Right atrium auricular region (tissue), 2 donors: ENCODE data around the gene UNC5C. TPM values are rescaled to one million over a fixed set of nuclear protein-coding genes. Genes with fewer than 3 reads are reported as not detected.

ENCODE experiments used
- DNase-seq: peaks from one replicate; pipeline ENCODE4 v3.0.0-alpha.2; 2019; ENCODE audit warnings: low spot score
- H3K27ac ChIP-seq, 2 donors: fragments of 200-600 bp; sonication (generic); 1 replicate in 1 of 2; 2 replicates in 1 of 2; pipeline ENCODE4 v1.5.1; 2016 to 2019
- H3K27me3 ChIP-seq, 2 donors: fragments of 200-600 bp; sonication (generic); one replicate each; pipeline versions ENCODE4 v1.5.1 to v1.6.0; 2017 to 2019
- H3K36me3 ChIP-seq: fragments of 200-600 bp; sonication (generic); one replicate; pipeline ENCODE4 v1.5.1; 2016
- H3K4me1 ChIP-seq, 2 donors: fragments of 200-600 bp; sonication (generic); one replicate each; pipeline versions ENCODE4 v1.5.1 to v1.6.0; 2017 to 2019
- H3K4me3 ChIP-seq, 2 donors: fragments of 200-600 bp; sonication (generic); 1 replicate in 1 of 2; 2 replicates in 1 of 2; pipeline ENCODE4 v1.5.1; 2017 to 2019; ENCODE audit warnings: mild to moderate bottlenecking in 1 of 2, moderate library complexity in 1 of 2
- H3K9me3 ChIP-seq, 2 donors: fragments of 200-600 bp; sonication (generic); one replicate each; pipeline ENCODE4 v1.5.1; 2019
- total RNA-seq, 2 donors: library from RNA; depleted of rRNA; stranded (reverse); fragments of >200 nt; gene quantifications; one replicate each; pipeline ENCODE4 v1.1.0, GENCODE V29; 2016
- TF ChIP-seq, protein P1 (sequence below), 2 donors: fragments of 200-600 bp; sonication (generic); IDR thresholded peaks; one replicate each; pipeline ENCODE4 v1.5.1; 2019; ENCODE audit warnings: antibody characterized with exemption in 2 of 2

Gene UNC5C
- total RNA-seq, 2 donors from 2014 or later: 3.8 to 4.6 TPM

DNA sequence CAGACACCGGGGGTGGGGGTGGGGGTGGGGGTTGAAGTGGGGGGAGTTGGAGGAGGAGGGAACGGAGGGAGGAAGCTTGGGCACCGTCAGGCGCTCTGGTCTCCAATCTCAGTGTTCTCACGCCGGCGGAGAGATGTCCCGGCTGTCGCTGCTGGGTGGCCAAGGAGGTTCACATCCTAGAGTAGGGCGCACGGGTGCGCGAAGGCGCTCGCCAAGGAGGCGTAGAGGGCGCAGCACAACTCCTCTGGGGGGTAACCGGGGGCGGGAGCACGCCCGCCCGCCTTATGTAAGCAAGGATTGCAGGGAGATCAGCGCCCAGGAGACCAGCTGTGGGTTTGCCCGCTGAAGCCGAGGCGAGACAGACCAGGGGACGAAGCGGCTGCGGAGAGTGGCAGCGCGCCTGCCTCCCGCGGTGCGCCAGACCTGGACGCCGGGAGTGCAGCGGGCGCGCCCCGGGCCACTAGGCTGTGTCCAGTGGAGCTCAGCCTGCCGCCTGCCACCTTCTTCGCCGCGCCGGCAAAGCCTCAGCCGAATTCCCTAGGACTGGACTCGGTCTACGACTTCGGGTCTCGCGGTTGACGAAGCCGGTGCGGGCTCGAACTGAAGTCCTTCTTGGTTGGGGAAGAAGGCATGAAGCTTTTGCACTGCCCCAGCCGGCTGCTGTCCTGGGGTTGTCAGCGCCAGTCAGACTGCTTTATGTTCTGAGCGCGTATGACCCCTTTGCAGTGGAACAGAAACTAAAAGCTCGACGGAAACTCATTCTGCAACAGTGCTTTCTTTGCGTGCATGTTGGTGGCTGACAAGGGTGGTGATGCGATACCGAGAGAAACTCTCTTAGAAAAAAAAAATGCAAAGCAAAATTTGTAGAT is 707 bp upstream of the UNC5C start:
- peak overlapping the region; percentile 81 to 86 for H3K27ac ChIP-seq
- no peaks in the 10 kb centered on the region for H3K36me3 ChIP-seq
- TF ChIP-seq, protein P1, sequence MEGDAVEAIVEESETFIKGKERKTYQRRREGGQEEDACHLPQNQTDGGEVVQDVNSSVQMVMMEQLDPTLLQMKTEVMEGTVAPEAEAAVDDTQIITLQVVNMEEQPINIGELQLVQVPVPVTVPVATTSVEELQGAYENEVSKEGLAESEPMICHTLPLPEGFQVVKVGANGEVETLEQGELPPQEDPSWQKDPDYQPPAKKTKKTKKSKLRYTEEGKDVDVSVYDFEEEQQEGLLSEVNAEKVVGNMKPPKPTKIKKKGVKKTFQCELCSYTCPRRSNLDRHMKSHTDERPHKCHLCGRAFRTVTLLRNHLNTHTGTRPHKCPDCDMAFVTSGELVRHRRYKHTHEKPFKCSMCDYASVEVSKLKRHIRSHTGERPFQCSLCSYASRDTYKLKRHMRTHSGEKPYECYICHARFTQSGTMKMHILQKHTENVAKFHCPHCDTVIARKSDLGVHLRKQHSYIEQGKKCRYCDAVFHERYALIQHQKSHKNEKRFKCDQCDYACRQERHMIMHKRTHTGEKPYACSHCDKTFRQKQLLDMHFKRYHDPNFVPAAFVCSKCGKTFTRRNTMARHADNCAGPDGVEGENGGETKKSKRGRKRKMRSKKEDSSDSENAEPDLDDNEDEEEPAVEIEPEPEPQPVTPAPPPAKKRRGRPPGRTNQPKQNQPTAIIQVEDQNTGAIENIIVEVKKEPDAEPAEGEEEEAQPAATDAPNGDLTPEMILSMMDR (IDR thresholded peaks at IDR 0.05): no peak
- no peaks in the 10 kb centered on the region for H3K9me3 ChIP-seq
- DNase-seq: peak; percentile 81
- H3K4me1 ChIP-seq: peaks cover 0 to 20% of the 10 kb centered on the region in 2 donors
- H3K4me3 ChIP-seq: peak overlapping the region; percentile 53 to 64
- peaks cover 0 to 5% of the 10 kb centered on the region in 2 donors for H3K27me3 ChIP-seq

DNA sequence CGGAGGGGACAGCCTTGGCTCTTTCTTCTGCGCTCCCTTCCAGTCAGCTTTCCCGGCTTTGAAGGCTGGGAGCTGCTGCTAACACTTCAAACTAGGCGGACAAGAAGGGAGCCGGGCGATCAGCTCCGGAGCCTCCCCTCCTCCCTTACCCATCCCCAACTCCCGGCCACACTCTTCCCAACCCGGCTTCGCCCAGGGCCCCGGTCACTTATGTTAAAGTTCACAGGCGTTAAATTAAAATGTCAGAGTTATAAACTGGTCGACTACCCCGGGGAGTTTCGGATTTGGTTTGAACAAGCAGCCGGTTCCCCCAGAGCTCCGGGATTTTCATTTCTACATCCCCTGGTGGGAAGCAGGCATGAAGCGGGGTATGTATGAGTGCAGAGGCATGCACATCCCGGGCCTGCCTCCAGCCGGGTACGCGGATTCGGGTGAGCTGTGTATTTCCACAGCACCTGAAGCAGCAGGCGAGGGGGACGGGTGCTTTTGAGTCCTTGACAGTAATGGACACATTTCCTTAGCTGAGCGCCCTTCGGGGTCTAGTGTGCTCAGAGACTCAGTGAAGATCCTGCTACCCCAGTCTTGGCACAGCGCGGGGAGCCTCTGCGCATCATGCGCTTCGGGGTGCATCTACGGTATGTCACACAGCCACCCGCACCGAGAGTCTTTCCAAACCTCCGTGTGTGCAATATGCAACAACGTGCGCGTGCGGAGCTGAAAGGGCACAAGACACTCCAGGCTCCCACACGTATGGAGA is 880 bp downstream of the UNC5C start:
- DNase-seq: peak; percentile 68
- TF ChIP-seq, protein P1 (IDR thresholded peaks at IDR 0.05): no peak
- no peaks in the 10 kb centered on the region for H3K36me3 ChIP-seq
- peaks cover 0 to 20% of the 10 kb centered on the region in 2 donors for H3K4me1 ChIP-seq
- no peaks in the 10 kb centered on the region for H3K9me3 ChIP-seq
- peak overlapping the region; percentile 81 to 86 for H3K27ac ChIP-seq
- H3K4me3 ChIP-seq: peak overlapping the region; percentile 53 to 64
- H3K27me3 ChIP-seq: peaks cover 0 to 5% of the 10 kb centered on the region in 2 donors

DNA sequence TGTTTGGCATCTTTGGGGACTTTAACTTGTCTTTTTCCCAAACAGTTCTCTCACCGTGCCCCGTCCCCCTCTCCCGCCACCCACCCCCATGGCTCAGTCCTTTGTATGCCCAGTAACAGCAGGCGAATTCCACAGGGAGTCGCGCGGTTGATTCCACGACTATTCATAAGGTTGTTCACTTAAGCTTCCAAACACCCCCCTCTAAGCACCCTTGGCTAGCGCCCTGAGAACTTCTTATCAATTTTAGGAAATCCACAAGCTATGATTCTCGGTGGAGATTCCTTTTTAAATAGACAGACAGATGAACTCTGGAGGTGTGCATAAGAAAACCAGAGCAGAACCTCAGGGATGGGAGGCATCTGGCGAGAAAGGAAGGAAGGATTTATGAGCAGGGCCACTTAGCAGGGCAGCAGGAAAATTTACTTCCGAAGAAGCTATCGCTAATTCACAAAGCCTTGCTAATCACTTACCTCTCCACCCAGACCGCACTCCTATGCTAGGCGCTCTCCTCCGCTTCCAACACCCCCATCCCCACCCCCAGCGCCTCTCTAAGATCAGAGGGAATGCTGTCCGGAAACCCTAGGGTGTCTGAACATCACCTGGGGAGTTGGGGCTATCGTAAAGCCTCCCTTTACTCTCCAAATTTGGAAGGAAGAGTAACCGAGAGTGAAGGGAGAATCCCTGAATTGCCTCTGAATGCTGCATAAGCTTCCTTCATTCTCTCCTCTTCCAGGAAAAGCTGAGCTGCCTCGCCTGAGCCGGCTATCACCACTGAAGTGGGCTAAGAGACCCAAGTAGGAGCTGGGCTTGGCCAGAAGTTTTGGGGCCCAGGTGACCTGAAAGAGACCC is 1.7 kb downstream of the UNC5C start:
- no peaks in the 10 kb centered on the region for H3K9me3 ChIP-seq
- H3K4me1 ChIP-seq: peaks cover 0 to 20% of the 10 kb centered on the region in 2 donors
- peak overlapping the region; percentile 53 to 64 for H3K4me3 ChIP-seq
- no peak for DNase-seq
- H3K27ac ChIP-seq: peak overlapping the region; percentile 81 to 86
- H3K27me3 ChIP-seq: peaks cover 0 to 5% of the 10 kb centered on the region in 2 donors
- TF ChIP-seq, protein P1 (IDR thresholded peaks at IDR 0.05): no peak
- H3K36me3 ChIP-seq: no peaks in the 10 kb centered on the region

DNA sequence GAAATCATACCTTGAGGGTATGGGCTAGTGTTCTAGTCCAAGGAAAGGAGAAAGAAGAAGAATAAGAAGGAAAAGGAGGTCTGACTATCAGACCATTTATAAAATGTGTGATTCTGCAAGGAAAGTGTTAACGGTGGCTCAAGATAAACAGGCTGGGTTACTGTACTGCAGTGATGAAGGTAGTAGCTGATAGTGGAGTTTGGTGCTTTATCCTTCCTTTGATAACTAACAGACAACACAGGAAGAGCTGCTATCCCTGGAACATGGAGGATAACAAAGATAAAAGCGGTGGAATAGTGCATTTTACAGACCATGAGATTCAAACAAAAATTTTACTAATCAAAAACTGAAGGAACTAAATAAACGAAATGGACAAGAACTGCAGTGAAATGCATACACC is 2.6 kb downstream of the UNC5C start:
- no peak for DNase-seq
- peak overlapping the region in 1 of 2 donors; percentile 64 for H3K4me3 ChIP-seq
- peaks cover 0 to 5% of the 10 kb centered on the region in 2 donors for H3K27me3 ChIP-seq
- H3K4me1 ChIP-seq: peaks cover 0 to 20% of the 10 kb centered on the region in 2 donors
- TF ChIP-seq, protein P1 (IDR thresholded peaks at IDR 0.05): no peak
- no peaks in the 10 kb centered on the region for H3K36me3 ChIP-seq
- no peaks in the 10 kb centered on the region for H3K9me3 ChIP-seq
- H3K27ac ChIP-seq: peak overlapping the region in 1 of 2 donors; percentile 58

DNA sequence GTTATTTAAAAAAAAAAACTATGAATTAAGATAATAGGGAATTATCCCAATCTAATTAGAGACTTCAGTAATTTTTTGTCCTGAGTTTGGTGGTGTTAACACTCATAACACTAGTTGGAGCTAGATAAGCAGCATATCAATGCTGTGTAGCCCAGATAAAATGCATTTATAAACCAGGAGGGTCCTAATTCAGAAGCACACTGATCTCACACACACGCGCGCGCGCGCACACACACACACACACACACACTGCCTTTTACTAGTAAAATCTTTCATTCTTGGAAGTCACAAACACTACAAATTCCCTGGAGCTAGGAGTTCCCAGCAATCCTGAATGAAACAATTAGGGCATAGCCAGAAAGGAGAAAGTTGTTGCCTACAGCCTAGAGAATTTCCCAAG is 3.2 kb downstream of the UNC5C start:
- Histone ChIP-seq H3K36me3 (no peaks in the 10 kb centered on the region), H3K4me1 (peaks cover 0 to 20% of the 10 kb centered on the region in 2 donors), H3K27ac (peak overlapping the region in 1 of 2 donors; percentile 58), H3K9me3 (no peaks in the 10 kb centered on the region), H3K4me3 (peak overlapping the region in 1 of 2 donors; percentile 64), H3K27me3 (peaks cover 0 to 5% of the 10 kb centered on the region in 2 donors)
- TF ChIP-seq, protein P1 (IDR thresholded peaks at IDR 0.05): no peak
- no peak for DNase-seq
